ENCODE results near the gene MUC20. TPM values are rescaled to one million over a fixed set of nuclear protein-coding genes. Genes with fewer than 3 reads are reported as not detected.
"Not testable (repeated sequence)": the region's sequence is repeated elsewhere in the genome, so short reads cannot be mapped to it uniquely, and the experiment has no call there.

MUC20 gene
- total RNA-seq, 2 donors from 2014 or later = 3.4 to 5.0 TPM

DNA sequence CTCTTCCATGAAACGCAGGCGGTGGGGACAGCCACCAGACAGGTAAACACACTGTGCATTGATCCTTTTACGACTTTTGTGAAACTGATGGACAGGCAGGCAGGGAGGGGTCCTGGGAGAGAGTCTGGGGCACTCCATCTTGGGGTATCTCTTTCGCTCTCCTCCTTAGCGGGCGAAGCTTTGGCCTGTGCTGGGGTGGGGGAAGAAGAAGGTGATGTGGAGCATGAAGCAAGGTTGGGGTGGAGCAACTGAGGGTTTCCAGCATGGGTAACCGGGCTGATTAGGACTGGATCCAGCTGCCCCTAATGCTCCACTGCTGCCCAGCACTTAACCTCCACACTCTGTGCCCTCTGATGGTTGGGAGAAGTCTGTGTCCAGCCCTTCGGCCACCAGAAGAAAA is 25.6 kb downstream of the MUC20 start:
- TF ChIP-seq CTCF (IDR thresholded peaks at IDR 0.05) = no peak
- no peaks in the 10 kb centered on the region for H3K27me3 ChIP-seq
- no peak overlapping the region for H3K27ac ChIP-seq
- no peaks in the 10 kb centered on the region for H3K9me3 ChIP-seq
- no peak for DNase-seq (ENCODE audit: low spot score)
- H3K4me3 ChIP-seq = no peak overlapping the region
- no peaks in the 10 kb centered on the region for H3K4me1 ChIP-seq
- H3K36me3 ChIP-seq = no peaks in the 10 kb centered on the region

- no peak for DNase-seq (ENCODE audit: low spot score)
- Histone ChIP-seq H3K9me3 (no peaks in the 10 kb centered on the region), H3K27me3 (no peaks in the 10 kb centered on the region), H3K4me3 (no peak overlapping the region), H3K4me1 (no peaks in the 10 kb centered on the region), H3K27ac (no peak overlapping the region), H3K36me3 (no peaks in the 10 kb centered on the region)
- TF ChIP-seq CTCF (IDR thresholded peaks at IDR 0.05) = no peak
Observed at GRCh38 chr3:195746751-195747150, 26.0 kb downstream of the MUC20 start.

- TF ChIP-seq CTCF (IDR thresholded peaks at IDR 0.05) = no peak
- DNase-seq (ENCODE audit: low spot score) = no peak
- no peaks in the 10 kb centered on the region for H3K27me3 ChIP-seq
- no peaks in the 10 kb centered on the region for H3K36me3 ChIP-seq
- no peak overlapping the region for H3K4me3 ChIP-seq
- H3K9me3 ChIP-seq = no peaks in the 10 kb centered on the region
- no peaks in the 10 kb centered on the region for H3K4me1 ChIP-seq
- H3K27ac ChIP-seq = no peak overlapping the region
Observed at GRCh38 chr3:195748661-195749060, 27.9 kb downstream of the MUC20 start.

DNA sequence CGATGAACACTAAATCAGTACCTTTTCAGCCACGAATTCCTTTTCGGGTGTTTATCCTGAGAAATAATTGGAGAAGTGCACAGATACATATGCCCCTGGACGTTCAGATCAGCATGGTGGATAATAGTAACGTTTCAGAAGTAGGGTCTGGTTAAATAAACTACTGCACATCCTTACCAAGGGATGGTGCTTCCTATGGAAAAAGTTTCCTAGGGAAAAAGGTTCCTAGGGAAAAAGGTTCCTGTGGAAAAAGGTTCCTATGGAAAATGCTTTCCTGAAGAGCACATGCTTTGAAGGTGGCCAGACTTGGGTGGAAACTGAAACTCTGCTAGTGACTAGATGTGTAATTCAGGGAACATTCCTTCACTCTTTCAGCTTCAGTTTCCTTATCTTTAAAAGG is 28.3 kb downstream of the MUC20 start:
- not testable (repeated sequence) for H3K27ac ChIP-seq; DNase-seq (ENCODE audit: low spot score); H3K36me3 ChIP-seq; H3K27me3 ChIP-seq; H3K9me3 ChIP-seq; H3K4me3 ChIP-seq; H3K4me1 ChIP-seq

GRCh38 chr3:195750797-195751520 is 30.2 kb downstream of the MUC20 start:
- Histone ChIP-seq H3K4me1 (no peaks in the 10 kb centered on the region), H3K4me3 (no peak overlapping the region), H3K27me3 (no peaks in the 10 kb centered on the region), H3K27ac (no peak overlapping the region), H3K9me3 (no peaks in the 10 kb centered on the region), H3K36me3 (no peaks in the 10 kb centered on the region)
- DNase-seq (ENCODE audit: low spot score) = no peak
- no peak for TF ChIP-seq CTCF (IDR thresholded peaks at IDR 0.05)

- H3K4me1 ChIP-seq = no peaks in the 10 kb centered on the region
- H3K9me3 ChIP-seq = no peaks in the 10 kb centered on the region
- no peak overlapping the region for H3K4me3 ChIP-seq
- H3K27ac ChIP-seq = no peak overlapping the region
- no peaks in the 10 kb centered on the region for H3K36me3 ChIP-seq
- H3K27me3 ChIP-seq = no peaks in the 10 kb centered on the region
- no peak for TF ChIP-seq CTCF (IDR thresholded peaks at IDR 0.05)
- no peak for DNase-seq (ENCODE audit: low spot score)
Observed at GRCh38 chr3:195751560-195751959, 30.8 kb downstream of the MUC20 start.

Data from right atrium auricular region (tissue), 2 donors.